HEK293 (cell line): Measurements from ENCODE around the gene HK2.
"Not testable (repeated sequence)": the region's sequence is repeated elsewhere in the genome, so short reads cannot be mapped to it uniquely, and the experiment has no call there.

ENCODE experiments used
- CTCF ChIA-PET: fragments of 350-600 bp; formaldehyde crosslinking; extraction: SDS; loops from one replicate; lab custom pipeline; 2021; ENCODE audit warnings: antibody characterized with exemption; lab: Yijun Ruan, JAX
- POLR2A ChIA-PET: fragments of 300-600 bp; formaldehyde crosslinking; extraction: SDS; loops from one replicate; lab custom pipeline; 2020; ENCODE audit warnings: antibody characterized with exemption, inconsistent platforms; lab: Yijun Ruan, JAX
- H3K27ac ChIP-seq: fragments of 200-500 bp; sonication (Bioruptor generic); 2 replicates; pipeline ENCODE4 v1.5.1; 2014; ENCODE audit warnings: low read depth, low read length, control low read depth, inconsistent platforms; ENCODE audit errors: extremely low read depth
- H3K36me3 ChIP-seq, 2 experiments: fragments of 200-500 bp in 1 of 2; sonication (Bioruptor generic) in 1 of 2; 1 replicate in 1 of 2; 2 replicates in 1 of 2; pipeline ENCODE4 v1.5.1; 2014 to 2017; ENCODE audit warnings: inconsistent platforms in 2 of 2, low read length in 2 of 2; ENCODE audit not compliant: control insufficient read depth in 2 of 2, insufficient read depth in 1 of 2
- H3K4me1 ChIP-seq: fragments of 200-500 bp; sonication (Bioruptor generic); 2 replicates; pipeline ENCODE4 v1.5.1; 2014; ENCODE audit warnings: mild to moderate bottlenecking, low read length, inconsistent platforms; ENCODE audit not compliant: control insufficient read depth, insufficient read depth
- H3K4me3 ChIP-seq: 2 replicates; pipeline ENCODE4 v1.5.1; 2011; ENCODE audit warnings: low read depth, mild to moderate bottlenecking, control low read depth, low read length, moderate library complexity
- H3K9me3 ChIP-seq: fragments of 200-500 bp; sonication (Bioruptor generic); 2 replicates; pipeline ENCODE4 v1.5.1; 2014; ENCODE audit warnings: low read depth, low read length, inconsistent platforms; ENCODE audit not compliant: control insufficient read depth, insufficient read depth
- KLF1 ChIP-seq: fragments of 450-650 bp; formaldehyde crosslinking; IDR thresholded peaks from 2 replicates; pipeline ENCODE4 v1.5.1; 2016; ENCODE audit warnings: missing biosample characterization, missing genetic modification characterization
- KLF7 ChIP-seq: fragments of 450-650 bp; formaldehyde crosslinking; IDR thresholded peaks from 2 replicates; pipeline ENCODE4 v1.5.1; 2016; ENCODE audit warnings: missing biosample characterization, missing genetic modification characterization, borderline replicate concordance
- OSR2 ChIP-seq: fragments of 450-650 bp; formaldehyde crosslinking; IDR thresholded peaks from 2 replicates; pipeline ENCODE4 v1.5.1; 2016; ENCODE audit warnings: missing biosample characterization, missing genetic modification characterization
- PRDM2 ChIP-seq: fragments of 450-650 bp; formaldehyde crosslinking; IDR thresholded peaks from 2 replicates; pipeline ENCODE4 v1.5.1; 2016; ENCODE audit warnings: missing biosample characterization, missing genetic modification characterization, borderline replicate concordance
- SCRT1 ChIP-seq: fragments of 450-650 bp; formaldehyde crosslinking; IDR thresholded peaks from 2 replicates; pipeline ENCODE4 v1.5.1; 2016; ENCODE audit warnings: missing biosample characterization, missing genetic modification characterization, borderline replicate concordance
- SCRT2 ChIP-seq: fragments of 450-650 bp; formaldehyde crosslinking; IDR thresholded peaks from 2 replicates; pipeline ENCODE4 v1.5.1; 2016; ENCODE audit warnings: missing biosample characterization, missing genetic modification characterization
- ZBTB21 ChIP-seq: fragments of 450-650 bp; formaldehyde crosslinking; IDR thresholded peaks from 2 replicates; pipeline ENCODE4 v1.5.1; 2017; ENCODE audit warnings: missing biosample characterization, missing genetic modification characterization
- ZFP69B ChIP-seq: fragments of 450-650 bp; formaldehyde crosslinking; IDR thresholded peaks from 2 replicates; pipeline ENCODE4 v1.5.1; 2016; ENCODE audit warnings: missing biosample characterization, missing genetic modification characterization
- ZNF10 ChIP-seq: fragments of 450-650 bp; formaldehyde crosslinking; IDR thresholded peaks from 2 replicates; pipeline ENCODE4 v1.5.1; 2017; ENCODE audit warnings: missing biosample characterization, missing genetic modification characterization
- ZNF239 ChIP-seq: fragments of 450-650 bp; formaldehyde crosslinking; IDR thresholded peaks from 2 replicates; pipeline ENCODE4 v1.5.1; 2016; ENCODE audit warnings: missing biosample characterization, missing genetic modification characterization
- ZNF248 ChIP-seq: fragments of 450-650 bp; formaldehyde crosslinking; IDR thresholded peaks from 2 replicates; pipeline ENCODE4 v1.5.1; 2017; ENCODE audit warnings: missing biosample characterization, missing genetic modification characterization
- ZNF311 ChIP-seq: fragments of 450-650 bp; formaldehyde crosslinking; IDR thresholded peaks from 2 replicates; pipeline ENCODE4 v1.5.1; 2017; ENCODE audit warnings: missing biosample characterization, missing genetic modification characterization, borderline replicate concordance
- ZNF354C ChIP-seq: fragments of 450-650 bp; formaldehyde crosslinking; IDR thresholded peaks from 2 replicates; pipeline ENCODE4 v1.5.1; 2016; ENCODE audit warnings: missing biosample characterization, missing genetic modification characterization, low read depth, borderline replicate concordance
- ZNF362 ChIP-seq: fragments of 450-650 bp; formaldehyde crosslinking; IDR thresholded peaks from 2 replicates; pipeline ENCODE4 v1.5.1; 2016; ENCODE audit warnings: missing biosample characterization, missing genetic modification characterization
- ZNF510 ChIP-seq: fragments of 450-650 bp; formaldehyde crosslinking; IDR thresholded peaks from 2 replicates; pipeline ENCODE4 v1.5.1; 2018; ENCODE audit warnings: mild to moderate bottlenecking, missing genetic modification characterization, missing biosample characterization; ENCODE audit not compliant: insufficient replicate concordance
- ZNF624 ChIP-seq: fragments of 450-650 bp; formaldehyde crosslinking; IDR thresholded peaks from 2 replicates; pipeline ENCODE4 v1.5.1; 2017; ENCODE audit warnings: missing biosample characterization, missing genetic modification characterization
- ZNF660 ChIP-seq: fragments of 450-650 bp; IDR thresholded peaks from 2 replicates; pipeline ENCODE4 v1.5.1; 2018; ENCODE audit warnings: missing biosample characterization, mild to moderate bottlenecking, missing genetic modification characterization
- ZSCAN23 ChIP-seq: fragments of 450-650 bp; formaldehyde crosslinking; IDR thresholded peaks from 2 replicates; pipeline ENCODE4 v1.5.1; 2016; ENCODE audit warnings: missing biosample characterization, missing genetic modification characterization

HK2 gene

GRCh38 chr2:74854401-74854800 is 20.5 kb downstream of the HK2 start:
- TF ChIP-seq ZFP69B (tag by site-specific recombination) = no peak
- no peak for TF ChIP-seq ZSCAN23 (tag by site-specific recombination)
- no peak for TF ChIP-seq OSR2 (tag by site-specific recombination)
- TF ChIP-seq ZNF362 (tag by site-specific recombination) = no peak
- TF ChIP-seq SCRT2 (tag by site-specific recombination) = no peak
- no peak for TF ChIP-seq ZNF311 (tag by site-specific recombination)
- TF ChIP-seq ZNF239 (tag by site-specific recombination) = no peak
- TF ChIP-seq ZNF354C (tag by site-specific recombination) = no peak
- TF ChIP-seq KLF7 (tag by site-specific recombination) = no peak
- no peak for TF ChIP-seq ZNF510 (tag by site-specific recombination)
- no peak overlapping the region for H3K4me3 ChIP-seq
- H3K4me1 ChIP-seq = peaks cover 8% of the 10 kb centered on the region; the same call in 1 of the 2 replicates
- H3K27ac ChIP-seq = no peak overlapping the region
- ChIA-PET POLR2A (no interaction called here), CTCF (no interaction called here)
- H3K36me3 ChIP-seq = peaks cover 0 to 5% of the 10 kb centered on the region in 2 experiments; a peak in 2 of 3 replicates
- no peaks in the 10 kb centered on the region for H3K9me3 ChIP-seq

- not testable (repeated sequence) for H3K4me3 ChIP-seq, H3K27ac ChIP-seq
- CTCF ChIA-PET = interaction anchor here (0.5 to 0.6 kb wide), 3 partner anchors 21 to 195 kb away, joined by 3 to 6 read pairs (median 3); no protein-coding TSS in a partner anchor
- peak; percentile 87 for TF ChIP-seq KLF1 (tag by site-specific recombination)
- TF ChIP-seq, all 188 proteins: peak for 1; not testable (repeated sequence) for 187
- H3K4me1 ChIP-seq, H3K9me3 ChIP-seq, H3K36me3 ChIP-seq, POLR2A ChIA-PET: not testable (repeated sequence)
Observed at GRCh38 chr2:74855114-74855707, 21.3 kb downstream of the HK2 start.

- H3K36me3 ChIP-seq = peaks cover 0 to 5% of the 10 kb centered on the region in 2 experiments; a peak in 2 of 3 replicates
- TF ChIP-seq ZNF248 (tag by site-specific recombination) (no peak), KLF1 (tag by site-specific recombination) (peak; percentile 94), ZNF624 (no peak)
- TF ChIP-seq, all 188 proteins: peak for 1
- Histone ChIP-seq H3K4me3 (no peak overlapping the region), H3K4me1 (peaks cover 8% of the 10 kb centered on the region; the same call in 1 of the 2 replicates), H3K27ac (no peak overlapping the region), H3K9me3 (no peaks in the 10 kb centered on the region)
- CTCF ChIA-PET = interaction anchor here (0.6 kb wide), 1 partner anchor 113 kb away, joined by 3 read pairs; no protein-coding TSS in a partner anchor
- POLR2A ChIA-PET = no interaction called here
Observed at GRCh38 chr2:74856004-74856578, 22.2 kb downstream of the HK2 start.

GRCh38 chr2:74856599-74856998 is 22.7 kb downstream of the HK2 start:
- H3K4me1 ChIP-seq = peaks cover 8% of the 10 kb centered on the region; the same call in 1 of the 2 replicates
- no peak overlapping the region for H3K27ac ChIP-seq
- POLR2A ChIA-PET = no interaction called here
- peaks cover 0 to 5% of the 10 kb centered on the region in 2 experiments; a peak in 2 of 3 replicates for H3K36me3 ChIP-seq
- no peak overlapping the region for H3K4me3 ChIP-seq
- H3K9me3 ChIP-seq = no peaks in the 10 kb centered on the region
- CTCF ChIA-PET = interaction anchor here (0.6 kb wide), 1 partner anchor 17 kb away, joined by 3 read pairs; no protein-coding TSS in a partner anchor
- no peak for TF ChIP-seq PRDM2
- TF ChIP-seq ZNF660 (tag by site-specific recombination) = no peak
- no peak for TF ChIP-seq KLF7 (tag by site-specific recombination)
- TF ChIP-seq SCRT1 (tag by site-specific recombination) = no peak
- no peak for TF ChIP-seq ZBTB21
- no peak for TF ChIP-seq ZNF248 (tag by site-specific recombination)
- TF ChIP-seq ZNF10 (tag by site-specific recombination) = no peak
